Brain microvascular endothelial cell (primary cell): Measurements from ENCODE around the gene RAB3C.
"Not testable (repeated sequence)": the region's sequence is repeated elsewhere in the genome, so short reads cannot be mapped to it uniquely, and the experiment has no call there.

Experiments
- DNase-seq: peaks from one replicate; pipeline ENCODE4 v3.0.0-alpha.2; 2020
- H3K27ac ChIP-seq: fragments of 250-450 bp; sonication (Bioruptor Pico); 2 replicates; pipeline ENCODE4 v1.5.1; 2020; ENCODE audit warnings: mild to moderate bottlenecking, moderate library complexity
- H3K27me3 ChIP-seq: fragments of 250-450 bp; sonication (Bioruptor Pico); replicated peaks from 2 replicates; pipeline ENCODE4 v1.5.1; 2020; ENCODE audit warnings: mild to moderate bottlenecking
- H3K36me3 ChIP-seq: fragments of 250-450 bp; sonication (Bioruptor Pico); replicated peaks from 2 replicates; pipeline ENCODE4 v1.5.1; 2020; ENCODE audit warnings: mild to moderate bottlenecking
- H3K4me3 ChIP-seq: 2 replicates; pipeline ENCODE4 v1.5.1; 2011; ENCODE audit warnings: low read depth, mild to moderate bottlenecking, control low read depth, low read length, moderate library complexity
- CTCF ChIP-seq: IDR thresholded peaks from 2 replicates; pipeline ENCODE4 v1.5.1; 2011; ENCODE audit warnings: low read depth, mild to moderate bottlenecking, moderate library complexity, low read length, control low read depth, inconsistent platforms; ENCODE audit errors: missing control alignments
- in situ Hi-C: cut with HindIII; loops from 2 replicates; pipeline ENCODE4 v1.10.0; 2017; ENCODE audit warnings: low sequenced_read_pairs, low pct_ligation_motif_present

Gene RAB3C

GRCh38 chr5:58571501-58571900 is 11.4 kb upstream of the RAB3C start:
- no peak for DNase-seq
- Histone ChIP-seq H3K4me3 (no peak overlapping the region), H3K27ac (no peak overlapping the region), H3K27me3 (no peaks in the 10 kb centered on the region), H3K36me3 (no peaks in the 10 kb centered on the region)
- TF ChIP-seq CTCF, result no peak
- in situ Hi-C loops, result no loop called here

GRCh38 chr5:58572973-58573372 is 9.9 kb upstream of the RAB3C start:
- H3K36me3 ChIP-seq, H3K27ac ChIP-seq, DNase-seq, in situ Hi-C loops, H3K4me3 ChIP-seq, H3K27me3 ChIP-seq: not testable (repeated sequence)

- Histone ChIP-seq H3K27ac (no peak overlapping the region), H3K27me3 (peaks cover 2% of the 10 kb centered on the region), H3K36me3 (no peaks in the 10 kb centered on the region), H3K4me3 (no peak overlapping the region)
- TF ChIP-seq CTCF, result no peak
- in situ Hi-C loops, result no loop called here
- no peak for DNase-seq
These were observed 3.1 kb upstream of the RAB3C start for GRCh38 chr5:58579781-58580180.

GRCh38 chr5:58582019-58582802 is 664 bp upstream of the RAB3C start:
- in situ Hi-C loops, result no loop called here

GRCh38 chr5:58595952-58596351 is 13.1 kb downstream of the RAB3C start:
- no peaks in the 10 kb centered on the region for H3K27me3 ChIP-seq
- in situ Hi-C loops, result no loop called here
- TF ChIP-seq CTCF, result no peak
- no peak overlapping the region for H3K27ac ChIP-seq
- no peak for DNase-seq
- no peaks in the 10 kb centered on the region for H3K36me3 ChIP-seq
- H3K4me3 ChIP-seq, result no peak overlapping the region

More at GRCh38 chr5:58582019-58582802, 664 bp upstream of the RAB3C start:
- no peak overlapping the region for H3K27ac ChIP-seq
- TF ChIP-seq CTCF, result no peak
- peak overlapping the region; percentile 53 for H3K4me3 ChIP-seq
- peaks cover 2% of the 10 kb centered on the region for H3K27me3 ChIP-seq
- H3K36me3 ChIP-seq, result no peaks in the 10 kb centered on the region
- no peak for DNase-seq

GRCh38 chr5:58598440-58598839 is 15.6 kb downstream of the RAB3C start:
- in situ Hi-C loops, result no loop called here
- DNase-seq, result no peak
- no peak overlapping the region for H3K4me3 ChIP-seq
- no peaks in the 10 kb centered on the region for H3K36me3 ChIP-seq
- H3K27me3 ChIP-seq, result no peaks in the 10 kb centered on the region
- no peak for TF ChIP-seq CTCF
- no peak overlapping the region for H3K27ac ChIP-seq
